H1 (cell line): ENCODE results near the gene CASP1. TPM values are rescaled to one million over a fixed set of nuclear protein-coding genes. Genes with fewer than 3 reads are reported as not detected.

Experiments
- BCL11A ChIP-seq, 2 experiments: IDR thresholded peaks; one replicate each; pipeline ENCODE4 v1.6.1; 2011; ENCODE audit warnings: low read depth in 2 of 2, low read length in 2 of 2, mild to moderate bottlenecking in 2 of 2
- CBX8 ChIP-seq: fragments of 300-800, 300-1000 bp; sonication (generic); IDR thresholded peaks from 2 replicates; pipeline ENCODE4 v1.7.1; 2016; ENCODE audit warnings: low read depth, low read length, borderline replicate concordance
- CEBPB ChIP-seq: IDR thresholded peaks from 2 replicates; pipeline ENCODE4 v1.6.1; 2012; ENCODE audit warnings: low read depth, low read length
- CHD2 ChIP-seq: IDR thresholded peaks from 2 replicates; pipeline ENCODE4 v1.6.1; 2012; ENCODE audit warnings: low read length, improper control_type of control experiment
- CHD7 ChIP-seq: fragments of 300-600 bp; sonication (generic); IDR thresholded peaks from 2 replicates; pipeline ENCODE4 v1.7.1; 2012; ENCODE audit warnings: low read length, moderate library complexity, mild to moderate bottlenecking, inconsistent platforms; ENCODE audit not compliant: insufficient replicate concordance
- KDM1A ChIP-seq: fragments of 200-600, 300-600 bp; sonication (generic); IDR thresholded peaks from 2 replicates; pipeline ENCODE4 v1.7.1; 2016; ENCODE audit warnings: mild to moderate bottlenecking, low read length, borderline replicate concordance
- SP4 ChIP-seq: IDR thresholded peaks from 2 replicates; pipeline ENCODE4 v1.6.1; 2012; ENCODE audit warnings: low read length, inconsistent platforms
- TEAD4 ChIP-seq: IDR thresholded peaks from 2 replicates; pipeline ENCODE4 v1.6.1; 2012; ENCODE audit warnings: low read depth, low read length, inconsistent platforms, mixed read lengths
- polyA plus RNA-seq, 7 experiments: library from polyadenylated mRNA; depleted of rRNA in 3 of 7; stranded (reverse) in 5 of 7; unstranded in 2 of 7; fragments of >200 nt in 5 of 7; fragments of 200-250 nt in 2 of 7; gene quantifications; 1 replicate in 5 of 7; 2 replicates in 1 of 7; 4 replicates in 1 of 7; pipeline versions ENCODE4 v1.2.1 to v1.2.3, GENCODE V29; 2011 to 2013; ENCODE audit warnings: missing spikeins in 2 of 7, mixed read lengths in 2 of 7
- total RNA-seq: library from RNA; stranded (reverse); fragmentation: NEBNext Ultra II Directional; extraction: Animal tissue kit (Norgen Biotek cat#: 25700); gene quantifications from 2 replicates; pipeline ENCODE4 v1.2.1, GENCODE V29; 2021

The CASP1 gene
- total and polyA plus RNA-seq, 2 of the 8 experiments (the other 6 are each of a cell fraction or from before 2014, with no cell fraction given) = not detected

DNA sequence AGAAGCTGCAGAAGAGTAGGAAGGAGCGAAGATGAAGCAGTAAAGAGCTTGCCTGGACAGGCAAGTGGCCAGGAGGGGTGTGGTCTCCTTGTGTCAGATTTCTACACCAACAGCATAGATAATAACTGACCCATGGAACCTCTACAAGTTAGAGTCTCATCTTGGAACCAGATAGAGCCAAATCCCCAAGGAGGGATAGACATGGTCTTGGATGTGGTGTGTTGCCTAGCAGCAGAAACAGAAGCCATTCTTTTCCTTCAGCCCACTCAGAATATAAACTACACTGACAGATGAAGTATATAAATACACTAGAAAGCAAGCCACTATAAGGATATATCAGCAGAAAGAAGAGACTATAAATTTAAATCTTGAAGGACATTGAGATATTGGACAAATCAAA lies 14.5 kb upstream of the CASP1 start (continued):
- no peak for TF ChIP-seq CHD7
- TF ChIP-seq CHD2 = no peak
- TF ChIP-seq CEBPB = no peak
- no peak for TF ChIP-seq CBX8
- TF ChIP-seq TEAD4 = no peak
- TF ChIP-seq BCL11A (IDR thresholded peaks at IDR 0.05; ENCODE audit: low read depth in 2 of 2, low read length in 2 of 2) = no peak
- no peak for TF ChIP-seq KDM1A
- no peak for TF ChIP-seq SP4
